HCT116 (cell line): ENCODE measurements around the gene RGL2. TPM values are rescaled to one million over a fixed set of nuclear protein-coding genes. Genes with fewer than 3 reads are reported as not detected.

Source experiments
- ATAC-seq: fragments of 200-7000 bp; cut with Tn5 transposase; 2 replicates; pipeline ENCODE4 v1.9.1; 2020; ENCODE audit warnings: mild to moderate bottlenecking, moderate library complexity
- Bru-seq: library from RNA; stranded (reverse); fragments of 400-500 nt; gene quantifications from one replicate; lab custom pipeline; 2021; lab: Mats Ljungman, UMichigan
- BruChase-seq, 2 experiments: library from RNA; stranded (reverse); fragments of 400-500 nt; gene quantifications; one replicate each; lab custom pipeline; 2021; lab: Mats Ljungman, UMichigan
- BruUV-seq: library from RNA; stranded (reverse); fragments of 400-500 nt; replicated peaks from 2 replicates; lab custom pipeline; 2021; lab: Mats Ljungman, UMichigan
- CTCF ChIA-PET: fragments of 300-600 bp; sonication (Branson Sonifier 250); formaldehyde crosslinking; loops from one replicate; lab custom pipeline; 2021; ENCODE audit warnings: antibody characterized with exemption; lab: Charles Lee
- POLR2A ChIA-PET: fragments of 300-600, 350-600 bp; sonication (Branson Sonifier 250); formaldehyde crosslinking; loops from one replicate; lab custom pipeline; 2021; ENCODE audit warnings: antibody characterized with exemption; lab: Charles Lee
- RAD21 ChIA-PET, 2 experiments: fragments of 300-600 bp; sonication (Branson Sonifier 250); formaldehyde crosslinking; loops; one replicate each; lab custom pipeline; 2023; ENCODE audit warnings: low total read pairs in 2 of 2; ENCODE audit not compliant: uncharacterized antibody in 2 of 2, unreplicated experiment in 2 of 2, low non-redundant PET in 1 of 2; lab: Charles Lee
- DNase-seq: peaks from one replicate; pipeline ENCODE4 v3.0.0-alpha.2; 2010; ENCODE audit warnings: low read depth, low spot score
- H2AFZ ChIP-seq: fragments of 200-600 bp; shearing (Covaris generic), sonication (generic); 2 replicates; pipeline ENCODE4 v1.6.1; 2017; ENCODE audit warnings: low read depth, mixed run types, mixed read lengths, antibody characterized with exemption, low read length; ENCODE audit not compliant: poor library complexity, severe bottlenecking
- H3K27ac ChIP-seq: 2 replicates; pipeline ENCODE4 v1.5.1; 2012; ENCODE audit warnings: low read depth, low read length
- H3K27me3 ChIP-seq: fragments of 200-600 bp; sonication (generic); 2 replicates; pipeline ENCODE4 v1.6.1; 2016; ENCODE audit warnings: mixed run types, low read length, mixed read lengths; ENCODE audit not compliant: insufficient read depth
- H3K36me3 ChIP-seq, 2 experiments: fragments of 200-500 bp in 1 of 2; fragments of 200-600 bp in 1 of 2; sonication (Bioruptor generic) in 1 of 2; sonication (generic) in 1 of 2; 2 replicates each; pipeline versions ENCODE4 v1.5.1 to v1.6.1; 2014 to 2016; ENCODE audit warnings: low read length in 2 of 2, inconsistent platforms in 1 of 2, mixed read lengths in 1 of 2, mixed run types in 1 of 2; ENCODE audit not compliant: insufficient read depth in 2 of 2, control insufficient read depth in 1 of 2
- H3K4me1 ChIP-seq, 2 experiments: fragments of 200-600 bp in 1 of 2; sonication (generic) in 1 of 2; 2 replicates each; pipeline versions ENCODE4 v1.5.1 to v1.6.1; 2012 to 2017; ENCODE audit warnings: low read length in 2 of 2, inconsistent platforms in 1 of 2, mild to moderate bottlenecking in 1 of 2, mixed read lengths in 1 of 2, mixed run types in 1 of 2, moderate library complexity in 1 of 2; ENCODE audit not compliant: insufficient read depth in 2 of 2, control insufficient read depth in 1 of 2
- H3K4me2 ChIP-seq: fragments of 200-600 bp; sonication (generic); 2 replicates; pipeline ENCODE4 v1.6.1; 2017; ENCODE audit warnings: mixed run types, low read length, mixed read lengths
- H3K4me3 ChIP-seq, 2 experiments: fragments of 200-600 bp in 1 of 2; sonication (generic) in 1 of 2; replicated peaks in 1 of 2; 2 replicates each; pipeline ENCODE4 v1.5.1; 2011 to 2016; ENCODE audit warnings: low read length in 2 of 2, control low read depth in 1 of 2, low read depth in 1 of 2, mild to moderate bottlenecking in 1 of 2, mixed read lengths in 1 of 2, mixed run types in 1 of 2
- H3K79me2 ChIP-seq: fragments of 200-600 bp; sonication (generic); 2 replicates; pipeline ENCODE4 v1.6.1; 2017; ENCODE audit warnings: mild to moderate bottlenecking, mixed run types, low read length, moderate library complexity, mixed read lengths; ENCODE audit not compliant: insufficient read depth
- H3K9ac ChIP-seq: fragments of 200-600 bp; sonication (generic); 2 replicates; pipeline ENCODE4 v1.6.1; 2016; ENCODE audit warnings: low read length, mixed read lengths
- H3K9me2 ChIP-seq: fragments of 200-600 bp; sonication (generic), shearing (Covaris generic); 2 replicates; pipeline ENCODE4 v1.6.1; 2017; ENCODE audit warnings: mixed run types, mild to moderate bottlenecking, moderate library complexity; ENCODE audit not compliant: insufficient read depth
- H3K9me3 ChIP-seq, 2 experiments: fragments of 200-500 bp in 1 of 2; fragments of 200-600 bp in 1 of 2; sonication (Bioruptor generic) in 1 of 2; sonication (generic) in 1 of 2; 2 replicates each; pipeline ENCODE4 v1.6.1; 2014 to 2017; ENCODE audit warnings: low read length in 2 of 2, mixed read lengths in 2 of 2, inconsistent platforms in 1 of 2, low read depth in 1 of 2, mild to moderate bottlenecking in 1 of 2, mixed run types in 1 of 2, moderate library complexity in 1 of 2; ENCODE audit not compliant: control insufficient read depth in 1 of 2, insufficient read depth in 1 of 2
- H4K20me1 ChIP-seq: fragments of 200-600 bp; sonication (generic), shearing (Covaris generic); 2 replicates; pipeline ENCODE4 v1.6.1; 2017; ENCODE audit warnings: mixed run types, mild to moderate bottlenecking, moderate library complexity; ENCODE audit not compliant: insufficient read depth
- CBX3 ChIP-seq: IDR thresholded peaks from 2 replicates; pipeline ENCODE4 v1.6.1; 2012; ENCODE audit warnings: low read depth
- CEBPB ChIP-seq: IDR thresholded peaks from 2 replicates; pipeline ENCODE4 v1.6.1; 2012; ENCODE audit warnings: low read depth
- CTCF ChIP-seq, 3 experiments: fragments of 200-600 bp in 1 of 3; sonication (generic) in 1 of 3; IDR thresholded peaks in 2 of 3; conservative IDR thresholded peaks in 1 of 3; 2 replicates each; pipeline ENCODE4 v1.5.1; 2012 to 2017; ENCODE audit warnings: low read depth in 2 of 3, low read length in 2 of 3, antibody characterized with exemption in 1 of 3, borderline replicate concordance in 1 of 3, control low read depth in 1 of 3, mild to moderate bottlenecking in 1 of 3, mixed read lengths in 1 of 3, mixed run types in 1 of 3, moderate library complexity in 1 of 3; ENCODE audit not compliant: insufficient read depth in 1 of 3
- ELF1 ChIP-seq: IDR thresholded peaks from 2 replicates; pipeline ENCODE4 v1.6.1; 2012; ENCODE audit warnings: low read depth, borderline replicate concordance
- EZH2phosphoT487 ChIP-seq: fragments of 200-600 bp; IDR thresholded peaks from 2 replicates; pipeline ENCODE4 v1.6.1; 2018; ENCODE audit warnings: antibody characterized with exemption, borderline replicate concordance
- FOSL1 ChIP-seq: IDR thresholded peaks from 2 replicates; pipeline ENCODE4 v1.6.1; 2012; ENCODE audit warnings: low read depth
- POLR2AphosphoS5 ChIP-seq: IDR thresholded peaks from 2 replicates; pipeline ENCODE4 v1.6.1; 2011; ENCODE audit warnings: mild to moderate bottlenecking, low read depth, low read length, moderate library complexity
- RAD21 ChIP-seq: IDR thresholded peaks from 2 replicates; pipeline ENCODE4 v1.6.1; 2012; ENCODE audit warnings: low read depth, mild to moderate bottlenecking
- REST ChIP-seq: IDR thresholded peaks from 2 replicates; pipeline ENCODE4 v1.6.1; 2012; ENCODE audit warnings: low read depth
- SP1 ChIP-seq: IDR thresholded peaks from 2 replicates; pipeline ENCODE4 v1.6.1; 2012; ENCODE audit warnings: low read depth
- SRF ChIP-seq: IDR thresholded peaks from 2 replicates; pipeline ENCODE4 v1.6.1; 2012; ENCODE audit warnings: low read depth
- YY1 ChIP-seq: IDR thresholded peaks from 2 replicates; pipeline ENCODE4 v1.6.1; 2011; ENCODE audit warnings: low read length, low read depth, moderate library complexity, mild to moderate bottlenecking; ENCODE audit not compliant: insufficient replicate concordance; ENCODE audit errors: extremely low read depth
- ZNF274 ChIP-seq: fragments of 200-500 bp; sonication (Bioruptor generic); IDR thresholded peaks from 2 replicates; pipeline ENCODE4 v1.6.1; 2014; ENCODE audit warnings: mild to moderate bottlenecking, low read depth, low read length, inconsistent platforms
- intact Hi-C: fragments of 100-400 bp; cut with micrococcal nuclease; formaldehyde crosslinking; loops from 2 replicates; pipeline ENCODE4 v1.10.0; 2022
- long read RNA-seq: library from polyadenylated mRNA; unstranded; transcript quantifications from one replicate; pipeline ENCODE4 v2.0.0, GENCODE V29; 2021; ENCODE audit not compliant: unreplicated experiment
- polyA plus RNA-seq: library from polyadenylated mRNA; unstranded; fragments of >200 nt; gene quantifications from 2 replicates; pipeline ENCODE4 v1.2.1, GENCODE V29; 2012; ENCODE audit warnings: missing spikeins
- total RNA-seq: library from RNA; stranded (reverse); gene quantifications from one replicate; pipeline ENCODE4 v1.2.1, GENCODE V29; 2021; ENCODE audit not compliant: unreplicated experiment
- TF ChIP-seq, protein P1 (sequence below): IDR thresholded peaks from 2 replicates; pipeline ENCODE4 v1.6.1; 2012
- TF ChIP-seq, protein P2 (sequence below): IDR thresholded peaks from 2 replicates; pipeline ENCODE4 v1.6.1; 2012

Gene RGL2, protein sequence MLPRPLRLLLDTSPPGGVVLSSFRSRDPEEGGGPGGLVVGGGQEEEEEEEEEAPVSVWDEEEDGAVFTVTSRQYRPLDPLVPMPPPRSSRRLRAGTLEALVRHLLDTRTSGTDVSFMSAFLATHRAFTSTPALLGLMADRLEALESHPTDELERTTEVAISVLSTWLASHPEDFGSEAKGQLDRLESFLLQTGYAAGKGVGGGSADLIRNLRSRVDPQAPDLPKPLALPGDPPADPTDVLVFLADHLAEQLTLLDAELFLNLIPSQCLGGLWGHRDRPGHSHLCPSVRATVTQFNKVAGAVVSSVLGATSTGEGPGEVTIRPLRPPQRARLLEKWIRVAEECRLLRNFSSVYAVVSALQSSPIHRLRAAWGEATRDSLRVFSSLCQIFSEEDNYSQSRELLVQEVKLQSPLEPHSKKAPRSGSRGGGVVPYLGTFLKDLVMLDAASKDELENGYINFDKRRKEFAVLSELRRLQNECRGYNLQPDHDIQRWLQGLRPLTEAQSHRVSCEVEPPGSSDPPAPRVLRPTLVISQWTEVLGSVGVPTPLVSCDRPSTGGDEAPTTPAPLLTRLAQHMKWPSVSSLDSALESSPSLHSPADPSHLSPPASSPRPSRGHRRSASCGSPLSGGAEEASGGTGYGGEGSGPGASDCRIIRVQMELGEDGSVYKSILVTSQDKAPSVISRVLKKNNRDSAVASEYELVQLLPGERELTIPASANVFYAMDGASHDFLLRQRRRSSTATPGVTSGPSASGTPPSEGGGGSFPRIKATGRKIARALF
- total RNA-seq (53.4 TPM), Bru-seq, nascent RNA (percentile 59 among the genes with signal in this experiment), BruChase-seq, experiment 1, labeled RNA remaining after a 6-hour chase (percentile 85 among the genes with signal in this experiment), BruChase-seq, experiment 2, labeled RNA remaining after a 2-hour chase (percentile 74 among the genes with signal in this experiment)
- polyA plus RNA-seq = 45.4 and 48.4 TPM in 2 replicates
- long read RNA-seq, transcript RGL2-247 (18 exons, 3,278 nt) = major isoform, 22 of 122 reads
- long read RNA-seq, partial matches to known transcripts = 50 of 122 reads
- long read RNA-seq, other reads (novel, unspliced or antisense) = 46 of 122 reads

- H3K27me3 ChIP-seq = no peaks in the 10 kb centered on the region
- H2AFZ ChIP-seq = no peak within 1 kb of the TSS
- RAD21 ChIA-PET = no interaction called here
- ATAC-seq (peak; percentile 16), DNase-seq (no peak)
- peaks cover 6 to 26% of the 10 kb centered on the region in 2 experiments; a peak in 3 of 4 replicates for H3K4me1 ChIP-seq
- peak within 1 kb of the TSS; percentile 96 for H3K27ac ChIP-seq
- intact Hi-C loops = loop anchor here (1.0 to 5.0 kb wide), 4 partner anchors 16 to 128 kb away; partner anchors contain the start of genes PHF1, RXRB, SLC39A7 and TAPBP
- H3K4me3 ChIP-seq = peak within 1 kb of the TSS; percentile 76 to 85
- POLR2A ChIA-PET = interaction anchor here (0.9 to 1.6 kb wide), 5 partner anchors 8 to 39 kb away, joined by 3 to 13 read pairs (median 4); partner anchors contain the start of genes B3GALT4, RPS18, VPS52 and ZBTB22
- H3K36me3 ChIP-seq = peaks cover 3 to 8% of the 10 kb centered on the region in 2 experiments; a peak in 3 of 4 replicates
- peak within 1 kb of the TSS; percentile 100 for H3K4me2 ChIP-seq
- H3K9ac ChIP-seq = peak within 1 kb of the TSS; percentile 84
- no peaks in the 10 kb centered on the region for H4K20me1 ChIP-seq
- TF ChIP-seq CBX3 (no peak), RAD21 (no peak), YY1 (no peak), REST (no peak), SP1 (no peak), POLR2AphosphoS5 (no peak), FOSL1 (no peak), ZNF274 (no peak), ELF1 (no peak), CTCF (IDR thresholded peaks at IDR 0.05 in 2 of 3, conservative IDR thresholded peaks at IDR 0.05 in 1 of 3; ENCODE audit: borderline replicate concordance in 1 of 3, insufficient read depth in 1 of 3, low read depth in 2 of 3, low read length in 2 of 3) (no peak), CEBPB (no peak), SRF (no peak), EZH2phosphoT487 (no peak)
- TF ChIP-seq, protein P1, sequence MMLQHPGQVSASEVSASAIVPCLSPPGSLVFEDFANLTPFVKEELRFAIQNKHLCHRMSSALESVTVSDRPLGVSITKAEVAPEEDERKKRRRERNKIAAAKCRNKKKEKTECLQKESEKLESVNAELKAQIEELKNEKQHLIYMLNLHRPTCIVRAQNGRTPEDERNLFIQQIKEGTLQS = no peak
- TF ChIP-seq, protein P2, sequence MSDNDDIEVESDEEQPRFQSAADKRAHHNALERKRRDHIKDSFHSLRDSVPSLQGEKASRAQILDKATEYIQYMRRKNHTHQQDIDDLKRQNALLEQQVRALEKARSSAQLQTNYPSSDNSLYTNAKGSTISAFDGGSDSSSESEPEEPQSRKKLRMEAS = no peak
- TF ChIP-seq, all 23 proteins: peak for 0
- Histone ChIP-seq H3K9me3 (no peaks in the 10 kb centered on the region), H3K79me2 (peaks cover 21% of the 10 kb centered on the region), H3K9me2 (no peaks in the 10 kb centered on the region)
- CTCF ChIA-PET = interaction anchor here (0.9 to 1.6 kb wide), 5 partner anchors 10 to 138 kb away, joined by 3 to 11 read pairs (median 9); partner anchors contain the start of genes B3GALT4, PFDN6, WDR46 and ZBTB22
- BruUV-seq = no TSS peak
These were observed at the start of gene RGL2 for GRCh38 chr6:33298773-33299236. Gene RGL2 (minus strand): TSS chr6:33298942. CDS start chr6:33298610, 332 bp downstream.
